Stimulated activated CD4-positive, alpha-beta T cell treated with anti-CD3 and anti-CD28 coated beads, TNF-alpha, amount 100 ng/mL, for 24 hours (primary cell): ENCODE measurements around the gene RPL27.
"Not testable (repeated sequence)": the region's sequence is repeated elsewhere in the genome, so short reads cannot be mapped to it uniquely, and the experiment has no call there.

Experiments
- DNase-seq, 3 experiments: peaks; one replicate each; pipeline ENCODE4 v3.0.0-alpha.2; 2020; ENCODE audit warnings: low read depth in 3 of 3

The RPL27 gene

DNA sequence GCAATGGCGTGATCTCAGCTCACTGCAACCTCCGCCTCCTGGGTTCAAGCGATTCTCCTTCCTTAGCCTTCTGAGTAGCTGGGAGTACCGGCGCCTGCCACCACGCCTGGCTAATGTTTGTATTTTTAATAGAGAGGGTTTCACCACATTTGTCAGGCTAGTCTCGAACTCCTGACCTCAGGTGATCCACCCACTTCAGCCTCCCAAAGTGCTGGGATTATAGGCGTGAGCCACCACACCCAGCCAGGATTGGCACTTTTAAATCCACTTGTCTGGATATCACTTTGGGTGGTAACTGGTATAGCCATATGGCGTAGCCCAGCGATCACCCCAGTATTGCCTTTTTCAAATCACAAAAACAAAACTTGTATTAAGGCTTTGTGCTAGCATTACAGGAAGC, 4.3 kb upstream of the RPL27 start:
- not testable (repeated sequence) for DNase-seq

GRCh38 chr17:42997390-42997983, 732 bp upstream of the RPL27 start:
- no peak for DNase-seq

GRCh38 chr17:42999003-42999525, 845 bp downstream of the RPL27 start:
- no peak for DNase-seq

DNA sequence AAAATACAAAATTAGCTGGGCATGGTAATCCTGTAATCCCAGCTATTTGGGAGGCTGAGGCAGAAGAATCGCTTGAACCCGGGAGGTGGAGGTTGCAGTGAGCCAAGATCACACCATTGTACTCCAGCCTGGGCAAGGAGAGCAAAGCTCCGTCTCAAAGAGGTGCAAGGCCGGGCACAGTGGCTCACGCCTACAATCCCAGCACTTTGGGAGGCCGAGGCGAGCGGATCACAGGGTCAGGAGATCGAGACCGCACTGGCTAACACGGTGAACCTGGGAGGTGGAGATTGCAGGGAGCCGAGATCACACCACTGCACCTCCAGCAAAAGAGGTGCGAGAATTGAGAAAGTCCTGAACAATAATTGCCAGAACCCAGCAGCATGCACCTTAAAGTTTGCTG, 2.7 kb downstream of the RPL27 start:
- not testable (repeated sequence) for DNase-seq

- no peak for DNase-seq
Observed at GRCh38 chr17:43003542-43004172, 5.4 kb downstream of the RPL27 start.

GRCh38 chr17:43006639-43007551, 8.7 kb downstream of the RPL27 start, which contains the start of gene IFI35:
TSS of gene IFI35 (plus strand) at chr17:43006784. CDS start at chr17:43006948, 164 bp downstream.
- peak; percentile 71 to 83 (median 72) for DNase-seq

DNA sequence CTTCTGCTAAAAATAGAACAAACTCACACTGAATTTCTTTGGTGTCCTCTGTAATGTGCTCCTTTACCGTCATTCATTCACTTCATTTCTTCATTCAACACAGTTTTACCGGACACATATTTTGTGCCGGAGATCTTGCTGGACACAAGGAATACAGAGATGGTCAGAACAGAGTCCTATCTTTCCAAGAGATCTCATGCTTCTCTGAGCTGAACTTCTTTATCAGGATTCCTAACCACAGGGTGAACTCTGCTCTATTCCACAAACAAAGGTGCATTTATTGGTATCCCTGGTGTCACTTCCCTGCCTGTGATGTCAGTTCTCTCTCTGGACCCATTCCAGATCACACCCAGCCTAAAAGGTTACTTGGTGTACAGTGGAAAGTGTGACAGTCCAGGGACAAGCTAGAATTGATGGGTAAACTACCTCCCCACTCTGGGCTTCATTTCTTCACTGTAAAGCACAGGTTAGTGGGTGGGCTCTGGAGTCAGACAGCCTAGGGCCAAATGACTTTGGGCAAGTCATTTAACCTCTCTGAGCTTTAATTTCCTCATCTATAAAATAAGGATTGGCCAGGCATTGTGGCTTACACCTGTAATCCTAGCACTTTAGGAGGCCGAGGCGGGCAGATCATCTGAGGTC, 12.6 kb downstream of the RPL27 start:
- DNase-seq = no peak

GRCh38 chr17:43011728-43012472, 13.7 kb downstream of the RPL27 start:
- no peak for DNase-seq

- no peak for DNase-seq
Observed at GRCh38 chr17:43013296-43013695, 15.1 kb downstream of the RPL27 start.

- no peak for DNase-seq
Observed at GRCh38 chr17:43014020-43014648, 15.9 kb downstream of the RPL27 start.

GRCh38 chr17:43014649-43015542, 16.7 kb downstream of the RPL27 start:
- DNase-seq = no peak

DNA sequence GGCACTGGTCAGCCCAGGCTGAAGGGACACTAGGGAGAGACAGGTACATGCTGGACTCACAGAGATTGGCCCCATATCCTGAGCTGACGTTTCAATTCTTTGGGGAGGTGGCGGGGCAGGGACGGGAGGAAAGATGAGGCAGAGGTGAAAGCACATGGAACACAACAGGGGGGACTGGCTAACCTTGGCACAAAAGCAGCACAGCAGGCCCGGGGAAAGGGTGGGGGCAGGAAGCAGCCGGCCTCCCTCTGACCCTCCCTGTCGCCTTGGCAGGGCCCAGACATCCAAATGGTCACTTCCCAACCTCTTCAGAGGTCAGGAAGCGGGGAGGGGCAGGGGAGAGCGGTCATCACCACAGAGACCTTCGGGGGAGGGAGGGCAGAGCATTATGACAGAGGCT, 17.4 kb downstream of the RPL27 start:
- DNase-seq = no peak

DNA sequence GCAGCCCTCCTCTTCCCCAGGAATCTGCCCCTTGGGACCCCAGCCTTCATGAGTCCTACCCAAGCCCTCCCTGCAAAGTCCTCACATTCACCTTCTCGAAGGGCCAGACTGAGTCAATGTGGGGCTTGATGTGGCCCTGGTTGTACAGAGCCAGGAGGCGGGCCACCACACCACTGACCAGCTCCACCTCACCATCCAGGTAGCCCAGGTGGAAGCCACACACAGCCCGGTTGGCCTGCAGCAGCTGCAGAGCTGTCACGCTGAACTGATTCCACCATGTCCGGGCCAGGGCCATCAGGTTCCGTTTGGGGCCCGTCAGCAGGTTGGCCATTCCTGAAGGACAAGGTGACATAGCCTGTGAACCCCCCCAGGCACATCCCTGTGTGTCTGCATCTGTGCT, 18.0 kb downstream of the RPL27 start:
- DNase-seq = no peak

DNA sequence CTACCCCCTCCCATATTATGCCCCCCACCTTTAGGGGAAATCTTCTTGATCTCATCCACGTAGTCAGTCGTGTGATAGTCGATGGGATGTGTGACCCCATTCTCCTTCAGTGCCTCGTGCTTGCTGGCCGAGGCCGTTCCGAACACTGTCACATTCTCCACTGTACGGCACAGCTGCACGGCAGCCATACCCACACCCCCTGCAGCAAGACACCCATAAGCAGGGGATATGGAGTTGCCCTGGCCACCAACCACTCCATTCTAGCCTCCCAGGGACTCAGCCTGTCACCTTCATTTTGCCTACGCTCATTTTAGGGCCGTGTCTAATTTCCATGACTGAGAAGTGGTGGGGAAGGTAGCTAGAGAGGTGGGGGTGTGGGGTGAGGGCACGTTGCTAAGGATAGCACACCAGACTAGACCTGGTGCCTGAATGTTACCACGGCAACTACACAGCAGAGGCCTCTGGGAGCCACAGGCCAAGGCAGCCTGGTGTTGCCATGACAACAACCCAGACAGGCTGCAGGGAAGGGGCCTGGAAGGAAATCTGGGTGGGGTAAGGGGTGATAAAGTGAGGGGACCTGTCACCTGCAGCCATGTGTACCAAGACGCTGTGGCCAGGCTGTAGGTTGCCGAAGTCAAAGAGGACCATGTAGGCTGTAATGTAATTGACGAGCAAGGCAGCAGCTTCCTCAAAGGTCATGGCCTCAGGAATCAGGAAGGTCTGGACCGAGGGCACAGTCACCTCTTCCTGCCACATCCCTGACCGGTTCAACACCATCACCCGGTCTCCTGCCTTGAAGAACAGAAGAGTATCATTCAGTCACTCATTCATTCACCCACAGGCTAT, 20.0 kb downstream of the RPL27 start:
- DNase-seq = no peak

DNA sequence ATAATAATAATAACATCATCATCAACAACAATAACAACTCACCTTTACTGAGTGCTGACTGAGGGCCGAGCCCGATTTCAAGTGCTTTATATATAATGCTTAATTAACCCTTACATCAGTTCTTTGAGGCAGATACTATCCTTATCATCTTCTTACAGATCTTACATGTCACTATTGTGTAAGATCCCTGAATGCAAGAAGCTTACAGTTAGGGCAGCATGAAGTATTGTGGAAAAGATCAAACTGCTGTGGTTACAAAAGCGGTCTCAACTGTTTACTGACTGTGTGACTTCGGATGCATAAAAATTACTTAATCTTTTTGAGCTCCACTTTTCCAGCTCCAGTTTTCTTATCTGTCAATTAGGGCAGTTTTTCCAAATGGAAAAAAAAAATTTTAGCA, 20.7 kb downstream of the RPL27 start:
- no peak for DNase-seq

GRCh38 chr17:43019418-43019817, 21.2 kb downstream of the RPL27 start:
- DNase-seq = no peak

GRCh38 chr17:43020030-43020621, 21.9 kb downstream of the RPL27 start:
- DNase-seq = no peak
